NCI-H2171 treated with DMSO at 0.1 percent for 48 hours (cell line): ENCODE data around the gene TTC22.

Experiments used
- DNase-seq: peaks from one replicate; lab custom pipeline; 2025; lab: John Stamatoyannopoulos, UW

TTC22 gene

GRCh38 chr1:54800899-54801759 is at the start of gene TTC22:
TSS of gene TTC22 (minus strand) at chr1:54801323. CDS start at chr1:54801163, 160 bp downstream.
- no peak for DNase-seq

- DNase-seq = no peak
Measured at GRCh38 chr1:54850737-54851136, 49.6 kb upstream of the TTC22 start.

- no peak for DNase-seq
Measured at GRCh38 chr1:54850069-54850730, 49.1 kb upstream of the TTC22 start.

- no peak for DNase-seq
Measured at GRCh38 chr1:54849219-54850068, 48.3 kb upstream of the TTC22 start.

GRCh38 chr1:54848134-54848948 is 47.2 kb upstream of the TTC22 start:
- no peak for DNase-seq

GRCh38 chr1:54846716-54847284 is 45.7 kb upstream of the TTC22 start:
- DNase-seq = no peak

- no peak for DNase-seq
Measured at GRCh38 chr1:54846301-54846700, 45.2 kb upstream of the TTC22 start.

GRCh38 chr1:54845772-54846171 is 44.6 kb upstream of the TTC22 start:
- no peak for DNase-seq

GRCh38 chr1:54844564-54844963 is 43.4 kb upstream of the TTC22 start:
- DNase-seq = no peak

- no peak for DNase-seq
Measured at GRCh38 chr1:54843449-54843848, 42.3 kb upstream of the TTC22 start.

GRCh38 chr1:54842963-54843362 is 41.8 kb upstream of the TTC22 start:
- no peak for DNase-seq

- no peak for DNase-seq
Measured at GRCh38 chr1:54842206-54842915, 41.2 kb upstream of the TTC22 start.

- DNase-seq = no peak
Measured at GRCh38 chr1:54839824-54840223, 38.7 kb upstream of the TTC22 start.

- DNase-seq = no peak
Measured at GRCh38 chr1:54838565-54839180, 37.5 kb upstream of the TTC22 start.

- DNase-seq = no peak
Measured at GRCh38 chr1:54837002-54837853, 36.1 kb upstream of the TTC22 start.

- no peak for DNase-seq
Measured at GRCh38 chr1:54836594-54836993, 35.5 kb upstream of the TTC22 start.

- no peak for DNase-seq
Measured at GRCh38 chr1:54835970-54836369, 34.8 kb upstream of the TTC22 start.

GRCh38 chr1:54835131-54835898 is 34.2 kb upstream of the TTC22 start:
- no peak for DNase-seq
